H9 (cell line): ENCODE data around the gene GRB2. TPM values are rescaled to one million over a fixed set of nuclear protein-coding genes. Genes with fewer than 3 reads are reported as not detected.

Experiments
- DNase-seq: peaks from one replicate; pipeline ENCODE4 v3.0.0-alpha.2; 2017
- H2AFZ ChIP-seq: one replicate; pipeline ENCODE4 v1.6.1; 2013; ENCODE audit warnings: mild to moderate bottlenecking, low read length, control low read depth, moderate library complexity
- H2AK5ac ChIP-seq: 2 replicates; pipeline ENCODE4 v1.6.1; 2013; ENCODE audit warnings: low read length, control low read depth, mixed read lengths; ENCODE audit not compliant: insufficient read length
- H2BK120ac ChIP-seq: one replicate; pipeline ENCODE4 v1.6.1; 2013; ENCODE audit warnings: low read depth, mild to moderate bottlenecking, low read length, control low read depth, inconsistent platforms; ENCODE audit not compliant: poor library complexity, severe bottlenecking
- H2BK12ac ChIP-seq: 2 replicates; pipeline ENCODE4 v1.6.1; 2013; ENCODE audit warnings: low read length, control low read depth, mixed read lengths, low read depth; ENCODE audit not compliant: insufficient read length
- H2BK15ac ChIP-seq: 2 replicates; pipeline ENCODE4 v1.6.1; 2013; ENCODE audit warnings: low read depth, low read length, control low read depth
- H2BK20ac ChIP-seq: one replicate; pipeline ENCODE4 v1.6.1; 2013; ENCODE audit warnings: low read depth, mild to moderate bottlenecking, low read length, control low read depth, inconsistent platforms; ENCODE audit not compliant: poor library complexity, severe bottlenecking
- H2BK5ac ChIP-seq: 2 replicates; pipeline ENCODE4 v1.6.1; 2013; ENCODE audit warnings: low read length, control low read depth, mixed read lengths; ENCODE audit not compliant: insufficient read length
- H3K14ac ChIP-seq: 2 replicates; pipeline ENCODE4 v1.6.1; 2013; ENCODE audit warnings: low read length, control low read depth; ENCODE audit not compliant: insufficient read depth
- H3K18ac ChIP-seq: 2 replicates; pipeline ENCODE4 v1.6.1; 2013; ENCODE audit warnings: low read depth, mild to moderate bottlenecking, mixed read lengths, low read length, control low read depth; ENCODE audit not compliant: insufficient read length
- H3K23ac ChIP-seq: 2 replicates; pipeline ENCODE4 v1.6.1; 2013; ENCODE audit warnings: low read length, control low read depth, mixed read lengths, low read depth; ENCODE audit not compliant: insufficient read length
- H3K23me2 ChIP-seq: 2 replicates; pipeline ENCODE4 v1.6.1; 2013; ENCODE audit warnings: low read depth, mild to moderate bottlenecking, mixed read lengths, low read length, control low read depth; ENCODE audit not compliant: insufficient read length, poor library complexity, severe bottlenecking
- H3K27ac ChIP-seq: 2 replicates; pipeline ENCODE4 v1.5.1; 2013; ENCODE audit warnings: low read length, control low read depth, mixed read lengths, low read depth; ENCODE audit not compliant: insufficient read length
- H3K27me3 ChIP-seq: 2 replicates; pipeline ENCODE4 v1.6.1; 2013; ENCODE audit warnings: low read length, control low read depth, inconsistent platforms; ENCODE audit not compliant: insufficient read depth
- H3K4ac ChIP-seq: 2 replicates; pipeline ENCODE4 v1.6.1; 2013; ENCODE audit warnings: low read depth, mild to moderate bottlenecking, control low read depth, inconsistent platforms, low read length, moderate library complexity
- H3K4me1 ChIP-seq: 2 replicates; pipeline ENCODE4 v1.6.1; 2013; ENCODE audit warnings: low read length, control low read depth, inconsistent platforms; ENCODE audit not compliant: insufficient read depth
- H3K4me2 ChIP-seq: 2 replicates; pipeline ENCODE4 v1.6.1; 2013; ENCODE audit warnings: low read length, control low read depth, mixed read lengths; ENCODE audit not compliant: insufficient read length, insufficient read depth
- H3K56ac ChIP-seq: 2 replicates; pipeline ENCODE4 v1.6.1; 2013; ENCODE audit warnings: low read depth, mild to moderate bottlenecking, mixed read lengths, low read length, control low read depth; ENCODE audit not compliant: insufficient read length
- H3K79me1 ChIP-seq: 2 replicates; pipeline ENCODE4 v1.6.1; 2013; ENCODE audit warnings: low read depth, mild to moderate bottlenecking, moderate library complexity, low read length, control low read depth, inconsistent platforms; ENCODE audit not compliant: insufficient read depth, poor library complexity, severe bottlenecking
- H3K79me2 ChIP-seq: 2 replicates; pipeline ENCODE4 v1.6.1; 2013; ENCODE audit warnings: low read length, control low read depth, inconsistent platforms; ENCODE audit not compliant: insufficient read depth
- H3K9ac ChIP-seq: 2 replicates; pipeline ENCODE4 v1.6.1; 2013; ENCODE audit warnings: low read length, control low read depth, mixed read lengths; ENCODE audit not compliant: insufficient read length; ENCODE audit errors: extremely low read depth
- H3K9me3 ChIP-seq: one replicate; pipeline ENCODE4 v1.6.1; 2013; ENCODE audit warnings: low read depth, low read length, inconsistent platforms; ENCODE audit not compliant: control insufficient read depth
- H3T11ph ChIP-seq: one replicate; pipeline ENCODE4 v1.6.1; 2013; ENCODE audit warnings: mild to moderate bottlenecking, low read length, control low read depth, inconsistent platforms
- H4K20me1 ChIP-seq: one replicate; pipeline ENCODE4 v1.6.1; 2013; ENCODE audit not compliant: control insufficient read depth, insufficient read length, insufficient read depth
- H4K5ac ChIP-seq: 2 replicates; pipeline ENCODE4 v1.6.1; 2013; ENCODE audit warnings: low read depth, mild to moderate bottlenecking, mixed read lengths, low read length, control low read depth; ENCODE audit not compliant: insufficient read length
- H4K8ac ChIP-seq: replicated peaks from 2 replicates; pipeline ENCODE4 v1.6.1; 2013; ENCODE audit warnings: low read length, control low read depth, mixed read lengths, low read depth; ENCODE audit not compliant: insufficient read length
- H4K91ac ChIP-seq: 2 replicates; pipeline ENCODE4 v1.6.1; 2013; ENCODE audit warnings: low read depth, mild to moderate bottlenecking, moderate library complexity, mixed read lengths, low read length, control low read depth; ENCODE audit not compliant: insufficient read length
- H3K27ac Mint-ChIP-seq, 3 experiments: 2 replicates in 2 of 3; 3 replicates in 1 of 3; pipeline ENCODE4 v1.8.0; 2020 to 2021; ENCODE audit warnings: mixed read lengths in 3 of 3, mild to moderate bottlenecking in 1 of 3, moderate library complexity in 1 of 3
- H3K27me3 Mint-ChIP-seq: 2 replicates; pipeline ENCODE4 v1.8.0; 2021; ENCODE audit warnings: low read depth, mild to moderate bottlenecking, moderate library complexity, mixed read lengths
- H3K36me3 Mint-ChIP-seq, 3 experiments: 2 replicates in 2 of 3; 3 replicates in 1 of 3; pipeline ENCODE4 v1.8.0; 2020 to 2021; ENCODE audit warnings: low read depth in 3 of 3, mixed read lengths in 3 of 3; ENCODE audit not compliant: insufficient read depth in 1 of 3
- H3K4me1 Mint-ChIP-seq, 2 experiments: 2 replicates each; pipeline ENCODE4 v1.8.0; 2020; ENCODE audit warnings: mixed read lengths in 2 of 2
- H3K4me3 Mint-ChIP-seq, 2 experiments: 2 replicates in 1 of 2; 3 replicates in 1 of 2; pipeline ENCODE4 v1.8.0; 2020 to 2021; ENCODE audit warnings: mild to moderate bottlenecking in 2 of 2, mixed read lengths in 2 of 2, moderate library complexity in 1 of 2
- H3K9me3 Mint-ChIP-seq, 2 experiments: 2 replicates in 1 of 2; 3 replicates in 1 of 2; pipeline ENCODE4 v1.8.0; 2020; ENCODE audit warnings: mild to moderate bottlenecking in 2 of 2, mixed read lengths in 2 of 2, moderate library complexity in 1 of 2
- CTCF ChIP-seq: fragments of 200-600 bp; sonication (generic); conservative IDR thresholded peaks from 3 replicates; pipeline ENCODE4 v1.8.0; 2021; ENCODE audit warnings: antibody characterized with exemption, mild to moderate bottlenecking
- total RNA-seq: library from RNA; stranded (reverse); gene quantifications from 2 replicates; pipeline ENCODE4 v1.2.1, GENCODE V29; 2021

The GRB2 gene
- total RNA-seq, 1 experiment from 2014 or later = 91.7 TPM

- Histone ChIP-seq H3K4me2 (no peak overlapping the region), H4K5ac (no peak overlapping the region), H2AK5ac (no peak overlapping the region), H3K23me2 (peaks cover 6% of the 10 kb centered on the region), H3K4ac (no peak overlapping the region), H2BK15ac (no peak overlapping the region), H2BK5ac (no peak overlapping the region), H2BK20ac (no peak overlapping the region), H3K9ac (no peak overlapping the region), H3K4me1 (peaks cover 29% of the 10 kb centered on the region; the same call in 1 of the 2 replicates), H3K14ac (no peak overlapping the region), H4K91ac (no peak overlapping the region), H3K79me2 (peaks cover 4% of the 10 kb centered on the region; the same call in 1 of the 2 replicates), H3K27ac (no peak overlapping the region), H3K56ac (no peak overlapping the region), H4K20me1 (no peaks in the 10 kb centered on the region), H3K9me3 (no peaks in the 10 kb centered on the region), H2AFZ (no peak overlapping the region), H3K23ac (no peak overlapping the region), H2BK12ac (no peak overlapping the region), H3K79me1 (peaks cover 14% of the 10 kb centered on the region), H2BK120ac (no peak overlapping the region), H3K18ac (no peak overlapping the region), H3K27me3 (no peaks in the 10 kb centered on the region), H3T11ph (no peak overlapping the region), H4K8ac (no peak overlapping the region)
- peaks cover 54 to 65% of the 10 kb centered on the region in 2 experiments for H3K4me1 Mint-ChIP-seq
- no peaks in the 10 kb centered on the region for H3K27me3 Mint-ChIP-seq
- peak overlapping the region in 1 of 3 experiments; percentile 84; a peak in 2 of 7 replicates for H3K27ac Mint-ChIP-seq
- peak overlapping the region in 1 of 2 experiments; percentile 18; a peak in 1 of 5 replicates for H3K4me3 Mint-ChIP-seq
- H3K36me3 Mint-ChIP-seq = peaks cover 5 to 6% (median 5%) of the 10 kb centered on the region in 3 experiments; a peak in 6 of 7 replicates
- no peak for DNase-seq
- TF ChIP-seq CTCF = no peak
- peaks cover 4 to 5% of the 10 kb centered on the region in 2 experiments; a peak in 3 of 5 replicates for H3K9me3 Mint-ChIP-seq
Measured at GRCh38 chr17:75350029-75350428, 55.4 kb downstream of the GRB2 start.
